Fibroblast of skin of right biceps (primary cell): ENCODE measurements around the gene CDR2L.
A peak's percentile ranks its signal among the peaks of the same experiment; 100 is the strongest.
"Not testable (repeated sequence)": the region's sequence is repeated elsewhere in the genome, so short reads cannot be mapped to it uniquely, and the experiment has no call there.

ENCODE experiments used
- DNase-seq: peaks from one replicate; pipeline ENCODE4 v3.0.0-alpha.2; 2013

Gene CDR2L

GRCh38 chr17:74981979-74982662 lies 5.3 kb upstream of the CDR2L start:
- peak; percentile 59 for DNase-seq

- DNase-seq = not testable (repeated sequence)
These were observed 4.6 kb upstream of the CDR2L start for GRCh38 chr17:74982663-74983313.

- DNase-seq = no peak
These were observed 1.2 kb upstream of the CDR2L start for GRCh38 chr17:74986206-74986576.

- peak; percentile 87 for DNase-seq
These were observed 678 bp downstream of the CDR2L start for GRCh38 chr17:74987909-74988711.

- no peak for DNase-seq
These were observed 3.2 kb downstream of the CDR2L start for GRCh38 chr17:74990581-74991105.

GRCh38 chr17:74992223-74992622 lies 4.8 kb downstream of the CDR2L start:
- DNase-seq = no peak

- peak; percentile 62 for DNase-seq
These were observed 7.0 kb downstream of the CDR2L start for GRCh38 chr17:74994440-74994839.

- no peak for DNase-seq
These were observed 8.4 kb downstream of the CDR2L start for GRCh38 chr17:74995847-74996246.

GRCh38 chr17:74998783-74999182 lies 11.4 kb downstream of the CDR2L start:
- no peak for DNase-seq

- DNase-seq = no peak
These were observed 12.1 kb downstream of the CDR2L start for GRCh38 chr17:74999523-74999922.

- DNase-seq = no peak
These were observed 14.7 kb downstream of the CDR2L start for GRCh38 chr17:75001915-75002843.

GRCh38 chr17:75003070-75003956 lies 15.9 kb downstream of the CDR2L start:
- DNase-seq = no peak

GRCh38 chr17:75003957-75004355 lies 16.5 kb downstream of the CDR2L start:
- no peak for DNase-seq

GRCh38 chr17:75004371-75004770 lies 16.9 kb downstream of the CDR2L start:
- no peak for DNase-seq

GRCh38 chr17:75005291-75005690 lies 17.9 kb downstream of the CDR2L start:
- no peak for DNase-seq

- not testable (repeated sequence) for DNase-seq
These were observed 18.7 kb downstream of the CDR2L start for GRCh38 chr17:75006084-75006483.

GRCh38 chr17:75006653-75007052 lies 19.2 kb downstream of the CDR2L start:
- no peak for DNase-seq

- DNase-seq = no peak
These were observed 20.9 kb downstream of the CDR2L start for GRCh38 chr17:75008373-75008772.

GRCh38 chr17:75009139-75009724 lies 21.8 kb downstream of the CDR2L start:
- DNase-seq = no peak

GRCh38 chr17:75010683-75011400 lies 23.4 kb downstream of the CDR2L start:
- peak; percentile 20 for DNase-seq
